HCT116 (cell line): ENCODE data around the gene SMIM33. TPM values are rescaled to one million over a fixed set of nuclear protein-coding genes. Genes with fewer than 3 reads are reported as not detected.
A peak's percentile ranks its signal among the peaks of the same experiment; 100 is the strongest.

ENCODE experiments used
- ATAC-seq: fragments of 200-7000 bp; cut with Tn5 transposase; 2 replicates; pipeline ENCODE4 v1.9.1; 2020; ENCODE audit warnings: mild to moderate bottlenecking, moderate library complexity
- BruUV-seq: library from RNA; stranded (reverse); fragments of 400-500 nt; replicated peaks from 2 replicates; lab custom pipeline; 2021; lab: Mats Ljungman, UMichigan
- CTCF ChIA-PET: fragments of 300-600 bp; sonication (Branson Sonifier 250); formaldehyde crosslinking; loops from one replicate; lab custom pipeline; 2021; ENCODE audit warnings: antibody characterized with exemption; lab: Charles Lee
- POLR2A ChIA-PET: fragments of 300-600, 350-600 bp; sonication (Branson Sonifier 250); formaldehyde crosslinking; loops from one replicate; lab custom pipeline; 2021; ENCODE audit warnings: antibody characterized with exemption; lab: Charles Lee
- RAD21 ChIA-PET, 2 experiments: fragments of 300-600 bp; sonication (Branson Sonifier 250); formaldehyde crosslinking; loops; one replicate each; lab custom pipeline; 2023; ENCODE audit warnings: low total read pairs in 2 of 2; ENCODE audit not compliant: uncharacterized antibody in 2 of 2, unreplicated experiment in 2 of 2, low non-redundant PET in 1 of 2; lab: Charles Lee
- DNase-seq: peaks from one replicate; pipeline ENCODE4 v3.0.0-alpha.2; 2010; ENCODE audit warnings: low read depth, low spot score
- H2AFZ ChIP-seq: fragments of 200-600 bp; shearing (Covaris generic), sonication (generic); 2 replicates; pipeline ENCODE4 v1.6.1; 2017; ENCODE audit warnings: low read depth, mixed run types, mixed read lengths, antibody characterized with exemption, low read length; ENCODE audit not compliant: poor library complexity, severe bottlenecking
- H3K27ac ChIP-seq: 2 replicates; pipeline ENCODE4 v1.5.1; 2012; ENCODE audit warnings: low read depth, low read length
- H3K27me3 ChIP-seq: fragments of 200-600 bp; sonication (generic); 2 replicates; pipeline ENCODE4 v1.6.1; 2016; ENCODE audit warnings: mixed run types, low read length, mixed read lengths; ENCODE audit not compliant: insufficient read depth
- H3K36me3 ChIP-seq, 2 experiments: fragments of 200-500 bp in 1 of 2; fragments of 200-600 bp in 1 of 2; sonication (Bioruptor generic) in 1 of 2; sonication (generic) in 1 of 2; 2 replicates each; pipeline versions ENCODE4 v1.5.1 to v1.6.1; 2014 to 2016; ENCODE audit warnings: low read length in 2 of 2, inconsistent platforms in 1 of 2, mixed read lengths in 1 of 2, mixed run types in 1 of 2; ENCODE audit not compliant: insufficient read depth in 2 of 2, control insufficient read depth in 1 of 2
- H3K4me1 ChIP-seq, 2 experiments: fragments of 200-600 bp in 1 of 2; sonication (generic) in 1 of 2; 2 replicates each; pipeline versions ENCODE4 v1.5.1 to v1.6.1; 2012 to 2017; ENCODE audit warnings: low read length in 2 of 2, inconsistent platforms in 1 of 2, mild to moderate bottlenecking in 1 of 2, mixed read lengths in 1 of 2, mixed run types in 1 of 2, moderate library complexity in 1 of 2; ENCODE audit not compliant: insufficient read depth in 2 of 2, control insufficient read depth in 1 of 2
- H3K4me2 ChIP-seq: fragments of 200-600 bp; sonication (generic); 2 replicates; pipeline ENCODE4 v1.6.1; 2017; ENCODE audit warnings: mixed run types, low read length, mixed read lengths
- H3K4me3 ChIP-seq, 2 experiments: fragments of 200-600 bp in 1 of 2; sonication (generic) in 1 of 2; replicated peaks in 1 of 2; 2 replicates each; pipeline ENCODE4 v1.5.1; 2011 to 2016; ENCODE audit warnings: low read length in 2 of 2, control low read depth in 1 of 2, low read depth in 1 of 2, mild to moderate bottlenecking in 1 of 2, mixed read lengths in 1 of 2, mixed run types in 1 of 2
- H3K79me2 ChIP-seq: fragments of 200-600 bp; sonication (generic); 2 replicates; pipeline ENCODE4 v1.6.1; 2017; ENCODE audit warnings: mild to moderate bottlenecking, mixed run types, low read length, moderate library complexity, mixed read lengths; ENCODE audit not compliant: insufficient read depth
- H3K9ac ChIP-seq: fragments of 200-600 bp; sonication (generic); 2 replicates; pipeline ENCODE4 v1.6.1; 2016; ENCODE audit warnings: low read length, mixed read lengths
- H3K9me2 ChIP-seq: fragments of 200-600 bp; sonication (generic), shearing (Covaris generic); 2 replicates; pipeline ENCODE4 v1.6.1; 2017; ENCODE audit warnings: mixed run types, mild to moderate bottlenecking, moderate library complexity; ENCODE audit not compliant: insufficient read depth
- H3K9me3 ChIP-seq, 2 experiments: fragments of 200-500 bp in 1 of 2; fragments of 200-600 bp in 1 of 2; sonication (Bioruptor generic) in 1 of 2; sonication (generic) in 1 of 2; 2 replicates each; pipeline ENCODE4 v1.6.1; 2014 to 2017; ENCODE audit warnings: low read length in 2 of 2, mixed read lengths in 2 of 2, inconsistent platforms in 1 of 2, low read depth in 1 of 2, mild to moderate bottlenecking in 1 of 2, mixed run types in 1 of 2, moderate library complexity in 1 of 2; ENCODE audit not compliant: control insufficient read depth in 1 of 2, insufficient read depth in 1 of 2
- H4K20me1 ChIP-seq: fragments of 200-600 bp; sonication (generic), shearing (Covaris generic); 2 replicates; pipeline ENCODE4 v1.6.1; 2017; ENCODE audit warnings: mixed run types, mild to moderate bottlenecking, moderate library complexity; ENCODE audit not compliant: insufficient read depth
- CTCF ChIP-seq, 3 experiments: fragments of 200-600 bp in 1 of 3; sonication (generic) in 1 of 3; IDR thresholded peaks in 2 of 3; conservative IDR thresholded peaks in 1 of 3; 2 replicates each; pipeline ENCODE4 v1.5.1; 2012 to 2017; ENCODE audit warnings: low read depth in 2 of 3, low read length in 2 of 3, antibody characterized with exemption in 1 of 3, borderline replicate concordance in 1 of 3, control low read depth in 1 of 3, mild to moderate bottlenecking in 1 of 3, mixed read lengths in 1 of 3, mixed run types in 1 of 3, moderate library complexity in 1 of 3; ENCODE audit not compliant: insufficient read depth in 1 of 3
- EGR1 ChIP-seq: IDR thresholded peaks from 2 replicates; pipeline ENCODE4 v1.6.1; 2012; ENCODE audit warnings: low read depth
- ELF1 ChIP-seq: IDR thresholded peaks from 2 replicates; pipeline ENCODE4 v1.6.1; 2012; ENCODE audit warnings: low read depth, borderline replicate concordance
- EZH2phosphoT487 ChIP-seq: fragments of 200-600 bp; IDR thresholded peaks from 2 replicates; pipeline ENCODE4 v1.6.1; 2018; ENCODE audit warnings: antibody characterized with exemption, borderline replicate concordance
- FOSL1 ChIP-seq: IDR thresholded peaks from 2 replicates; pipeline ENCODE4 v1.6.1; 2012; ENCODE audit warnings: low read depth
- POLR2A ChIP-seq: IDR thresholded peaks from 2 replicates; pipeline ENCODE4 v1.7.0; 2011; ENCODE audit warnings: borderline replicate concordance; ENCODE audit not compliant: insufficient read depth, insufficient read length; ENCODE audit errors: extremely low read depth
- POLR2AphosphoS5 ChIP-seq: IDR thresholded peaks from 2 replicates; pipeline ENCODE4 v1.6.1; 2011; ENCODE audit warnings: mild to moderate bottlenecking, low read depth, low read length, moderate library complexity
- SIN3A ChIP-seq: IDR thresholded peaks from 2 replicates; pipeline ENCODE4 v1.6.1; 2012; ENCODE audit warnings: low read depth
- SP1 ChIP-seq: IDR thresholded peaks from 2 replicates; pipeline ENCODE4 v1.6.1; 2012; ENCODE audit warnings: low read depth
- SRF ChIP-seq: IDR thresholded peaks from 2 replicates; pipeline ENCODE4 v1.6.1; 2012; ENCODE audit warnings: low read depth
- TCF7L2 ChIP-seq: IDR thresholded peaks from 2 replicates; pipeline ENCODE4 v1.7.0; 2011; ENCODE audit warnings: borderline replicate concordance, inconsistent platforms; ENCODE audit not compliant: insufficient read depth, insufficient read length; ENCODE audit errors: extremely low read depth
- ZBTB33 ChIP-seq: IDR thresholded peaks from 2 replicates; pipeline ENCODE4 v1.6.1; 2011; ENCODE audit warnings: mild to moderate bottlenecking, low read length, moderate library complexity; ENCODE audit not compliant: insufficient replicate concordance; ENCODE audit errors: extremely low read depth
- ZNF274 ChIP-seq: fragments of 200-500 bp; sonication (Bioruptor generic); IDR thresholded peaks from 2 replicates; pipeline ENCODE4 v1.6.1; 2014; ENCODE audit warnings: mild to moderate bottlenecking, low read depth, low read length, inconsistent platforms
- intact Hi-C: fragments of 100-400 bp; cut with micrococcal nuclease; formaldehyde crosslinking; loops from 2 replicates; pipeline ENCODE4 v1.10.0; 2022
- total RNA-seq: library from RNA; stranded (reverse); gene quantifications from one replicate; pipeline ENCODE4 v1.2.1, GENCODE V29; 2021; ENCODE audit not compliant: unreplicated experiment

SMIM33 gene
- total RNA-seq, 1 experiment from 2014 or later: not detected

- DNase-seq (no peak), ATAC-seq (peak; percentile 12)
- Histone ChIP-seq H3K9me2 (no peaks in the 10 kb centered on the region), H3K4me2 (no peak overlapping the region), H3K4me3 (no peak overlapping the region), H2AFZ (no peak overlapping the region), H3K36me3 (no peaks in the 10 kb centered on the region), H3K9me3 (no peaks in the 10 kb centered on the region), H3K9ac (no peak overlapping the region), H3K4me1 (peaks cover 5 to 13% of the 10 kb centered on the region in 2 experiments; a peak in 3 of 4 replicates), H3K79me2 (no peaks in the 10 kb centered on the region), H3K27ac (no peak overlapping the region), H4K20me1 (no peaks in the 10 kb centered on the region), H3K27me3 (no peaks in the 10 kb centered on the region)
- POLR2A ChIA-PET: interaction anchor here (1.0 kb wide), 1 partner anchor 92 kb away, joined by 3 read pairs; no protein-coding TSS in a partner anchor
- intact Hi-C loops: loop anchor here (1.0 kb wide), 1 partner anchor 92 kb away; no protein-coding TSS in a partner anchor
- CTCF ChIA-PET: interaction anchor here (1.0 to 4.5 kb wide), 8 partner anchors 17 to 94 kb away, joined by 3 to 86 read pairs (median 6); partner anchors contain the start of genes DNAJC18 and STING1
- TF ChIP-seq CTCF (IDR thresholded peaks at IDR 0.05 in 2 of 3, conservative IDR thresholded peaks at IDR 0.05 in 1 of 3; ENCODE audit: borderline replicate concordance in 1 of 3, insufficient read depth in 1 of 3, low read depth in 2 of 3, low read length in 2 of 3): no peak; a peak in 1 of 6 replicates
- no peak for TF ChIP-seq TCF7L2
- no peak for TF ChIP-seq SP1
- TF ChIP-seq ELF1: no peak
- TF ChIP-seq SIN3A: no peak
- no peak for TF ChIP-seq ZBTB33
- TF ChIP-seq FOSL1: no peak
- no peak for TF ChIP-seq EGR1
- no peak for TF ChIP-seq POLR2A
- no peak for TF ChIP-seq SRF
- no peak for TF ChIP-seq EZH2phosphoT487
- TF ChIP-seq POLR2AphosphoS5: no peak
- no peak for TF ChIP-seq ZNF274
- RAD21 ChIA-PET: interaction anchor here (1.1 to 1.2 kb wide), 4 partner anchors 32 to 93 kb away, joined by 3 to 14 read pairs (median 4); partner anchors contain the start of gene STING1 (in 1 of the 2)
- no TSS peak for BruUV-seq
Measured at GRCh38 chr5:139513852-139514485, 43.2 kb downstream of the SMIM33 start.
